Neural cell (in vitro differentiated cells): ENCODE results near the gene PID1. TPM values are rescaled to one million over a fixed set of nuclear protein-coding genes. Genes with fewer than 3 reads are reported as not detected.

ENCODE experiments used
- H2AFZ ChIP-seq: fragments of 200-600, 300-800 bp; sonication (generic), shearing (Covaris generic); 2 replicates; pipeline ENCODE4 v1.6.0; 2014; ENCODE audit warnings: low read depth, mild to moderate bottlenecking, antibody characterized with exemption, low read length, moderate library complexity
- H3F3A ChIP-seq: fragments of 200-600 bp; shearing (Covaris generic); 2 replicates; pipeline ENCODE4 v1.6.1; 2016; ENCODE audit warnings: mild to moderate bottlenecking, moderate library complexity, mixed read lengths, antibody characterized with exemption, low read length; ENCODE audit not compliant: insufficient read depth, poor library complexity, severe bottlenecking
- H3K27ac ChIP-seq: fragments of 200-600, 300-800 bp; sonication (generic), shearing (Covaris generic); 2 replicates; pipeline ENCODE4 v1.5.1; 2014; ENCODE audit warnings: mild to moderate bottlenecking, low read length, moderate library complexity
- H3K27me3 ChIP-seq: fragments of 300-800, 200-600 bp; sonication (generic), shearing (Covaris generic); 2 replicates; pipeline ENCODE4 v1.6.0; 2014; ENCODE audit warnings: mild to moderate bottlenecking, low read depth, low read length, moderate library complexity; ENCODE audit not compliant: insufficient read depth
- H3K36me3 ChIP-seq: fragments of 300-800, 200-600 bp; sonication (generic), shearing (Covaris generic); 2 replicates; pipeline ENCODE4 v1.5.1; 2014; ENCODE audit warnings: mild to moderate bottlenecking, antibody characterized with exemption, low read length, moderate library complexity; ENCODE audit not compliant: insufficient read depth
- H3K4me2 ChIP-seq: fragments of 300-800, 200-600 bp; sonication (generic), shearing (Covaris generic); 2 replicates; pipeline ENCODE4 v1.6.0; 2014; ENCODE audit warnings: mild to moderate bottlenecking, low read length
- H3K4me3 ChIP-seq: fragments of 300-800, 200-600 bp; sonication (generic), shearing (Covaris generic); 2 replicates; pipeline ENCODE4 v1.5.1; 2014; ENCODE audit warnings: mild to moderate bottlenecking, low read length, moderate library complexity
- H3K79me2 ChIP-seq: fragments of 200-600 bp; shearing (Covaris generic); replicated peaks from 2 replicates; pipeline ENCODE4 v1.6.0; 2014; ENCODE audit warnings: mild to moderate bottlenecking, low read length, moderate library complexity; ENCODE audit not compliant: insufficient read depth
- H3K9ac ChIP-seq: fragments of 300-800, 200-600 bp; sonication (generic), shearing (Covaris generic); 2 replicates; pipeline ENCODE4 v1.6.1; 2016; ENCODE audit warnings: mild to moderate bottlenecking, low read length, mixed read lengths
- H3K9me2 ChIP-seq: fragments of 200-600 bp; shearing (Covaris generic); 2 replicates; pipeline ENCODE4 v1.6.1; 2016; ENCODE audit warnings: mild to moderate bottlenecking, low read length, mixed read lengths; ENCODE audit not compliant: insufficient read depth
- H3K9me3 ChIP-seq: fragments of 200-600, 300-800 bp; sonication (generic), shearing (Covaris generic); 2 replicates; pipeline ENCODE4 v1.6.1; 2016; ENCODE audit warnings: mild to moderate bottlenecking, mixed run types, low read length, moderate library complexity, mixed read lengths
- H4K20me1 ChIP-seq: fragments of 200-600 bp; shearing (Covaris generic); 2 replicates; pipeline ENCODE4 v1.6.1; 2016; ENCODE audit warnings: mild to moderate bottlenecking, mixed run types; ENCODE audit not compliant: insufficient read depth
- CTCF ChIP-seq: fragments of 450-650 bp; IDR thresholded peaks from 2 replicates; pipeline ENCODE4 v1.5.1; 2014; ENCODE audit warnings: antibody characterized with exemption, mild to moderate bottlenecking, moderate library complexity; ENCODE audit not compliant: poor library complexity, severe bottlenecking
- EP300 ChIP-seq: fragments of 450-650 bp; conservative IDR thresholded peaks from 2 replicates; pipeline ENCODE4 v1.6.1; 2014; ENCODE audit warnings: antibody characterized with exemption, mild to moderate bottlenecking, moderate library complexity; ENCODE audit not compliant: poor library complexity, severe bottlenecking
- EZH2 ChIP-seq: fragments of 200-600, 300-800 bp; shearing (Covaris generic), sonication (generic); IDR thresholded peaks from 2 replicates; pipeline ENCODE4 v1.6.1; 2014; ENCODE audit warnings: antibody characterized with exemption, low read length, borderline replicate concordance, mild to moderate bottlenecking; ENCODE audit not compliant: insufficient read depth, poor library complexity, severe bottlenecking
- MXI1 ChIP-seq: fragments of 450-650 bp; conservative IDR thresholded peaks from 2 replicates; pipeline ENCODE4 v1.6.1; 2014; ENCODE audit warnings: antibody characterized with exemption, mild to moderate bottlenecking; ENCODE audit not compliant: poor library complexity, severe bottlenecking
- POLR2AphosphoS5 ChIP-seq: IDR thresholded peaks from 2 replicates; pipeline ENCODE4 v1.6.1; 2012
- RAD21 ChIP-seq: fragments of 450-650 bp; conservative IDR thresholded peaks from 2 replicates; pipeline ENCODE4 v1.6.1; 2014; ENCODE audit warnings: antibody characterized with exemption, mild to moderate bottlenecking, moderate library complexity
- SMC3 ChIP-seq: fragments of 450-650 bp; conservative IDR thresholded peaks from 2 replicates; pipeline ENCODE4 v1.6.1; 2014; ENCODE audit warnings: antibody characterized with exemption, mild to moderate bottlenecking, moderate library complexity; ENCODE audit not compliant: poor library complexity
- TAF1 ChIP-seq: IDR thresholded peaks from 2 replicates; pipeline ENCODE4 v1.6.1; 2012; ENCODE audit warnings: low read depth
- polyA plus RNA-seq: library from polyadenylated mRNA; depleted of rRNA; stranded (reverse); fragments of >200 nt; gene quantifications from 2 replicates; pipeline ENCODE4 v1.2.3, GENCODE V29; 2014
- TF ChIP-seq, protein P1 (sequence below): IDR thresholded peaks from 2 replicates; pipeline ENCODE4 v1.6.1; 2012; ENCODE audit warnings: borderline replicate concordance

PID1 gene
- polyA plus RNA-seq, 1 donor from 2014 or later, result 11.0 TPM

GRCh38 chr2:229237270-229237669, 33.8 kb downstream of the PID1 start:
- Histone ChIP-seq H4K20me1 (no peaks in the 10 kb centered on the region), H3F3A (no peaks in the 10 kb centered on the region), H3K4me2 (no peak overlapping the region), H3K27ac (no peak overlapping the region), H3K9me3 (peaks cover 3% of the 10 kb centered on the region), H3K9ac (no peak overlapping the region), H3K79me2 (no peaks in the 10 kb centered on the region), H3K4me3 (no peak overlapping the region), H3K36me3 (no peaks in the 10 kb centered on the region), H2AFZ (no peak overlapping the region), H3K9me2 (no peaks in the 10 kb centered on the region), H3K27me3 (no peaks in the 10 kb centered on the region)
- no peak for TF ChIP-seq SMC3
- TF ChIP-seq RAD21, result no peak
- no peak for TF ChIP-seq EP300

DNA sequence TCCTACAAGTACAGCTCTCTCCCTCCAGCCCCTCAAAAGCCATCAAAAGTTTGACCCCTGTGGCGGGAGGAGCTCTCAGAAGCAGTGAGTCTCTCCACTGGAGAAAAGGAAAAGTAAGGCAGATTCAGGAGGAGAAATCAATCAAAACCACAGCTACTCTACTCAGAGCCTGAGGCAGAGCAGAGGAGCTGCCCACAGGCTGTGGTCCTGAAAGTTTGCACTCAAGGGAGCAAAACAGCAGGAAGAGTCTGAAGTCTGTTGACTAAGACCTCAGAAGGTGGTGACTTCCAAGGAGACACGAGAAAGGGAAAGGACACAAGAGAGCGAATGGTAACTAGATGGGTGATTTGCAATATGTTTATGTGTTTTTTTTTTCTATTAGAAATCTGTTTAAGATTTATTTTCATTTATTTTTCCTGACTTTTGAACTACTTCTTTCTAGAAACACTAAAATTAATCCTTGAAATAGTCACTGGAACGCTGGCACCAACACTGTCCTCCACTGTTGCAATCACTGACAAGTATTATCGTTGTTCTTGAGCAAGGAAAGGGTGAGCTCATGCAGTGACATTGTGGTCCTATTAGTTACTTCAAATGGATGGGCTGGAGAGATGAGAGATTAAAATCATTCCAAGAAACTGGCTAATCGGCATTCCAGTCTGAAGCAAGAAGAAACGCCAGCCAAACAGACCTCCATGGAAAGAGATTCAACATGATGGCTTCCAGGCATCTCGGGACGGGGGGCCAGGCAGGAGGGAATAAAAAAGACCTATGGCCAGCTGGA, 35.8 kb downstream of the PID1 start:
- Histone ChIP-seq H3K9me3 (peaks cover 1% of the 10 kb centered on the region), H3K36me3 (no peaks in the 10 kb centered on the region), H4K20me1 (no peaks in the 10 kb centered on the region)

More for the DNA sequence above, 35.8 kb downstream of the PID1 start:
- Histone ChIP-seq H3K27ac (no peak overlapping the region), H3K79me2 (no peaks in the 10 kb centered on the region), H3F3A (no peaks in the 10 kb centered on the region), H3K4me3 (no peak overlapping the region), H2AFZ (no peak overlapping the region), H3K27me3 (no peaks in the 10 kb centered on the region), H3K4me2 (no peak overlapping the region), H3K9ac (no peak overlapping the region), H3K9me2 (no peaks in the 10 kb centered on the region)
- no peak for TF ChIP-seq RAD21
- no peak for TF ChIP-seq EP300
- no peak for TF ChIP-seq SMC3
- no peak for TF ChIP-seq POLR2AphosphoS5
- no peak for TF ChIP-seq EZH2
- TF ChIP-seq, protein P1, sequence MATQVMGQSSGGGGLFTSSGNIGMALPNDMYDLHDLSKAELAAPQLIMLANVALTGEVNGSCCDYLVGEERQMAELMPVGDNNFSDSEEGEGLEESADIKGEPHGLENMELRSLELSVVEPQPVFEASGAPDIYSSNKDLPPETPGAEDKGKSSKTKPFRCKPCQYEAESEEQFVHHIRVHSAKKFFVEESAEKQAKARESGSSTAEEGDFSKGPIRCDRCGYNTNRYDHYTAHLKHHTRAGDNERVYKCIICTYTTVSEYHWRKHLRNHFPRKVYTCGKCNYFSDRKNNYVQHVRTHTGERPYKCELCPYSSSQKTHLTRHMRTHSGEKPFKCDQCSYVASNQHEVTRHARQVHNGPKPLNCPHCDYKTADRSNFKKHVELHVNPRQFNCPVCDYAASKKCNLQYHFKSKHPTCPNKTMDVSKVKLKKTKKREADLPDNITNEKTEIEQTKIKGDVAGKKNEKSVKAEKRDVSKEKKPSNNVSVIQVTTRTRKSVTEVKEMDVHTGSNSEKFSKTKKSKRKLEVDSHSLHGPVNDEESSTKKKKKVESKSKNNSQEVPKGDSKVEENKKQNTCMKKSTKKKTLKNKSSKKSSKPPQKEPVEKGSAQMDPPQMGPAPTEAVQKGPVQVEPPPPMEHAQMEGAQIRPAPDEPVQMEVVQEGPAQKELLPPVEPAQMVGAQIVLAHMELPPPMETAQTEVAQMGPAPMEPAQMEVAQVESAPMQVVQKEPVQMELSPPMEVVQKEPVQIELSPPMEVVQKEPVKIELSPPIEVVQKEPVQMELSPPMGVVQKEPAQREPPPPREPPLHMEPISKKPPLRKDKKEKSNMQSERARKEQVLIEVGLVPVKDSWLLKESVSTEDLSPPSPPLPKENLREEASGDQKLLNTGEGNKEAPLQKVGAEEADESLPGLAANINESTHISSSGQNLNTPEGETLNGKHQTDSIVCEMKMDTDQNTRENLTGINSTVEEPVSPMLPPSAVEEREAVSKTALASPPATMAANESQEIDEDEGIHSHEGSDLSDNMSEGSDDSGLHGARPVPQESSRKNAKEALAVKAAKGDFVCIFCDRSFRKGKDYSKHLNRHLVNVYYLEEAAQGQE, result no peak
- TF ChIP-seq TAF1, result no peak
- TF ChIP-seq CTCF, result no peak
- no peak for TF ChIP-seq MXI1
